IPS-18c (cell line): ENCODE results near the gene MRPL27.

ENCODE experiments used
- H3K4me3 ChIP-seq: 2 replicates; pipeline ENCODE4 v1.7.0; 2013; ENCODE audit warnings: low read depth, mild to moderate bottlenecking, low read length, moderate library complexity; ENCODE audit not compliant: insufficient read depth
- H3K9me3 ChIP-seq: one replicate; pipeline ENCODE4 v1.6.1; 2013; ENCODE audit warnings: mild to moderate bottlenecking, low read length, moderate library complexity; ENCODE audit not compliant: control insufficient read depth, insufficient read depth

MRPL27 gene

GRCh38 chr17:50365165-50365564 lies 7.8 kb downstream of the MRPL27 start:
- no peak overlapping the region for H3K4me3 ChIP-seq
- no peaks in the 10 kb centered on the region for H3K9me3 ChIP-seq

GRCh38 chr17:50364715-50365114 lies 8.3 kb downstream of the MRPL27 start:
- Histone ChIP-seq H3K9me3 (no peaks in the 10 kb centered on the region), H3K4me3 (no peak overlapping the region)

GRCh38 chr17:50364061-50364458 lies 8.9 kb downstream of the MRPL27 start:
- H3K9me3 ChIP-seq: no peaks in the 10 kb centered on the region
- no peak overlapping the region; the same call in 1 of the 2 replicates for H3K4me3 ChIP-seq

DNA sequence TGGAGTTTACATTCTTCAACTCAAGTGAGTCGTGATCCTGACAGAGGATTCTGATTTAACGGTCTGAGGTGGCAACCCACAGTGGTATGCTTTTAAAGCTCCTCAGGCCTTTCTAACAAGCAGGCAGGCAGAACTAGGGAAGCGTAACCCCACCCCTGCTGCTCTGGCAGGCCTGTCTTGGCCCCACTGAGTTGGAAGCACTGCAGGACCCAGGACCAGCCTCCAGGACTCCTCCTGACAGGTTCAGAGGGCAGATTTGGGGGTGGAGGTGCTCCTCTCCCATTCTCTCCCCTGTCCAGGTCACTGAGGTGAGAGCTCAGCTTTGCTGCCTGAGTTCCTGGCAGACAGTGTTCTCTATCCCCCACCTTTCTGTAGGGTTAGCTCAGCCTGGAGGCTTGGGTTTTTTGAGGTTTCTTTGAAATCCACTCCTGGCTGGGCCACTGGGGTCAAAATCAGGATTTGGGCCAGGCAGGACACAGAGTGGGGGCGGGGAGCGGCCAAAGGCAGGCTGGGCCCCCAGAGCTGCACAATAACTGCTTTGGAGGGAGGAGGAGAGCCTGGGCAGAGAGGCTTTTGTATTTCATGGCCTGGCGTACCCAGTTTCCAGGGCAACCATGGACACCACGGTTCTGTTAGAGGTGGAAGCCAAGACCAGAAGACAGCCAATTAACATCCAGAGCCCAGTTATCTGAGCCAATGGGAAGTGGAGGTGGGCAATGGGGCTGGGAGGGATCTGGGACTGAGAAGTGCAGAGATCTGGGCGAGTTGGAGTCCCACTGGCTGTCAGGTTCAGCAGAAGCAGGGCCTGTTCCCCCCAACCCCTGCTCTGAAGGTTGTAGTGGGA lies 9.5 kb downstream of the MRPL27 start:
- Histone ChIP-seq H3K9me3 (peaks cover 2% of the 10 kb centered on the region), H3K4me3 (no peak overlapping the region; the same call in 1 of the 2 replicates)

GRCh38 chr17:50362661-50363060 lies 10.3 kb downstream of the MRPL27 start:
- H3K4me3 ChIP-seq: no peak overlapping the region

DNA sequence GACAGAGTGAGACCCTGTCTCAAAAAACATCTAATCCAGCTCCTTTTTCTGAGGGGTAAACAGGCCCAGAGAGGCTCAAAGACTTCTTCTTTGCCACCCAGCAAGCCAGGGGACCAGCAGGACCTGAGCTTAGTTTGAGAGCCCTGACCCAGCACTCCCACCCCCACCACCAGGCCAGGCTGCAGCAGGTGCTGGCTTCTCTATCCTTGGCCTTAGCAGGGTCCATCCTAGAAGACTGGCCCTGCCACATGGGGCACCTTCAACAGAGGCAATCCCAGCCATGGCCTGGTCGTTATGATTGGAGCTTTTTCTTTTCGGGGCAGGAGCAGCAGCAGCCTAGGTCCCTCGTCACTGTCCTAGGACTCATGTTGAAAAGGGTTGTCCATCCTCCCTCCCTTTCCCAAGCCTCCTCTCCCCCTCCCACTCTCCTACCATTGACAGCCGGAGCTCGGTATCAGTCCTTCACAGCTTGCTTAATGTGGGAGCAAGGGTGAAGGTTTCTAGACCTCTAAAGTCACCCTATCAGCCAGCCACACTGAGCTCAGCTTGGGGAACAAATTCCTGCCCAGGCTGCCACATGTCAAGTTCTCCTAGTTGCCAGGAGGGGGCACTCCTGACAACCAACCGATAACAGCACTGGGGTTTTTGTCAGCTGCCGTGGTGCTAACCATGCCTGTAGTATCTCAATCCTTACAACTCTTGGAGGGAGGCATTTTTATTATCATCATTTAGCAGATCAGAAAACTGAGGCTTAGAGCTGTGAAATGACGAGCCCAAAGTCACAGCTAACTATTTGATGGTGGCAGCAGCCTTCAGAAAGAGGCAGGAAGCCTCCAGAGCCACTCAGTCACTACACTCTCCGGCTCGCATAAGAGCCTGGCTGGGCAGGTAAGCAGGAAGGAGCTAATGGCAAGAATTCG lies 11.2 kb downstream of the MRPL27 start:
- peaks cover 2% of the 10 kb centered on the region for H3K9me3 ChIP-seq
- H3K4me3 ChIP-seq: no peak overlapping the region

More at GRCh38 chr17:50362661-50363060, 10.3 kb downstream of the MRPL27 start:
- H3K9me3 ChIP-seq: peaks cover 2% of the 10 kb centered on the region

DNA sequence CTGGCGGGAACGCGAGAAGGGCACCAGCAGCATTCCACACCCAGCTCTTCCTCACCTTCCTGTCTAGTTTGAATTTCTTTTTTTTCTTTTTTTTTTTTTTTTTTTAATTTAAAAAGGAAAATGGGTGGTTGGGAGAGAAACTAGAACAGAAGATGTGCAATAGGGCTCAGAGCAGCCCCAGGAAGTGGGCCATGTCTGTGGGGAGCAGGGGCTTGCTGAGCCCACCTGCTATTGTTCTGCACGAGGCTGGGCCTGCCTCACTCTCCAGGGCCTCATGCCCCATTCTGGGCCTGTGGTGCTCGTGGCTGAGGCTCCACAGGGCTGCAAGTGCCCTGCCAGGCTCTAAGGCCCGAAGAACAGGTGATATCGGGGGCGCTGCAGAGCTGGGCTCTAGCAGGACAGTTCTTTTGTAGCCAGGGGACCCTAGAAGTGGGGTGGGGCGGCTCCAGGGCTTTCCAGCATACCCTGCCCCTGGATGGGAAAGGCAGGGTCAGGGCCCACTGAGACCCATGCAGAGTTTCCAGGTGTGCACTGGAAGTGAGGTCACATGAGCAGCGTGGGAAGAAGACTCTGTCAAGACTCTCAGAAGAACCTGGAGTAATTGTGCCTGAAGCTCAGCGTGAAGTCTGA lies 12.4 kb downstream of the MRPL27 start:
- H3K9me3 ChIP-seq: peaks cover 2% of the 10 kb centered on the region
- no peak overlapping the region for H3K4me3 ChIP-seq

DNA sequence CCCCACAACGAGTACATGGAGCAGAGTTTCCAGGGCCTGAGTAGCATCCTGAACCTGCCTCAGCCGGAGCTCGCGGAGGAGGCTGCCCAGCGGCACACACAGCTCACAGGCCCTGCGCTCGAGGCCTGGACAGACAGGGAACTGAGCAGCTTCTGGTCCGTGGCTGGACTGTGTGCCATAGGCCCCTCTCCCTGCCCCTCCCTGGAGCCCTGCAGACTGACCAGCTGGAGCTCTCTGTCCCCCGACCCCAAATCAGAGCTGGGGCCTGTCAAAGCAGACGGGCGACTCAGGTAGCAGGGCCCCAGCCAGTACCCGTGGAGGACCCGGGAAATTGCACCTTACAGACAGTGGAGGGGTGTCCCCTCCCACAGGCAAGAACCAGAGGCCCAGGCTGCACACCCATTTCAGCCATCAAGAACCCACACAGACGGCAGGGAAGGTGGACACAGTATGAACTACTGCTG lies 13.0 kb downstream of the MRPL27 start:
- no peak overlapping the region for H3K4me3 ChIP-seq
- peaks cover 2% of the 10 kb centered on the region for H3K9me3 ChIP-seq

DNA sequence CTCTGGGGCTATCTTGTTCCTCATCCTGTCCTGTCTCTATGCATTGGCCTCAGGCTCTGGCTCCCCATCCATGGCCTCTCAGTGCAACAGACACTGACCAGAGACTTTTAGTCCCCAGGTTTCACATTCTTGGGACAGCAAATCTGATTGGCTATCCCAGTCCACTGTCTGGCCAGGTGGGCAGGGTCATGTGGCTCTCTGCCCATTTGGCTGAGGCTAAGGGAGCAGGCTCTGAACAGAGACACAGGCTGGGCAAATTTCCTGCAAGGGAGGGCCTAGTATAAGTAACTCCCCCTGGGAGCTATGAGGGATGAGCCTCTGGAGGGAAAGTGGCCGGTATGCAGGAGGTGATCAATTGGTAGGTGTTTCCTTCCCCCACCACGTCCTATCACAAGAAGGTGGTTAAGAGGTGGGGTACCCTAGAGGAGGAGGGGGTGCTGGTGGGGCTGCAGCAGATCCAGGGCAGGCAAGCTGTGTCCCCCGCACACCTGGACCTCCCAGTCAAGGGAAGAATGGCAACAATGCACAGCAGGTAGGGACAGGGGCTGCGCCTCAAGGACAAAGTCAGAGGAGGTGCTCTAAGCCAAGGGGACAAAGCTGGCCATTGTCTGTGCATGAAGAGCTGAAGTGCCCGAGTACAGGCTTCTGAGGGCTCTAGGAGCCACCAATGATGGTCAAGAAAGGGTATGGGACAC lies 13.8 kb downstream of the MRPL27 start:
- Histone ChIP-seq H3K9me3 (peaks cover 2% of the 10 kb centered on the region), H3K4me3 (no peak overlapping the region)

GRCh38 chr17:50358177-50358576 lies 14.8 kb downstream of the MRPL27 start:
- Histone ChIP-seq H3K4me3 (no peak overlapping the region), H3K9me3 (peaks cover 2% of the 10 kb centered on the region)

DNA sequence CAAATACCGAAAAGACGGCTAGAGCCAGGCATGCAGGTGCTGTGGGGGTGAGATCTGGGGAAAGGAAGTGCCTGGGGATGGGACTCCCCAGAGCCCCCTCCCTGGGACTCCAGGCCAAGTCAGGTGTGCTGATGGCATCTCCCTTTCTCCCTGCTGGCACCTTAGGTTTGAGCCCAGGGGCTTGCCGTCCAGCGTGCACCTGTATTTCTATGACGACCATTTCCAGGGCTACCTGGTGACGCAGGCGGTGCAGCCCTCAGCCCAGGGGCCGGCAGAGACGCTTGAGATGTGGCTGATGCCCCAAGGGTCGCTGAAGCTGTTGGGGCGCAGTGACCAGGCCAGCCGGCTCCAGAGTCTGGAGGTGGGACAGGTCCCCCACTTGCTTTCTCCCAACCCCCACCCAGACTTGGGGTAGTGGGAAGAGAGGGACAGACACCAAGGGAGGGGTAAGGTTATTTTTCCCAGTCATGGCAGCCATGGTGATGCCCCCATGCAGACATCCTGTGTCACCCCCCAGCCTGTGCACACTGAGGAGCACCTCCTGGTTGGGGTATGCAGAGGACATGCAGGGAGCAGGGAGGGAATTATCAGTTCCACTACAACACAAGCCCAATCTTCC lies 16.0 kb downstream of the MRPL27 start:
- no peak overlapping the region for H3K4me3 ChIP-seq
- peaks cover 2% of the 10 kb centered on the region for H3K9me3 ChIP-seq

- Histone ChIP-seq H3K4me3 (no peak overlapping the region), H3K9me3 (peaks cover 2% of the 10 kb centered on the region)
Measured at GRCh38 chr17:50356418-50356817, 16.6 kb downstream of the MRPL27 start.

- Histone ChIP-seq H3K4me3 (no peak overlapping the region), H3K9me3 (peaks cover 2% of the 10 kb centered on the region)
Measured at GRCh38 chr17:50355701-50356341, 17.2 kb downstream of the MRPL27 start.

- Histone ChIP-seq H3K9me3 (peaks cover 2% of the 10 kb centered on the region), H3K4me3 (no peak overlapping the region)
Measured at GRCh38 chr17:50355336-50355700, 17.7 kb downstream of the MRPL27 start.

DNA sequence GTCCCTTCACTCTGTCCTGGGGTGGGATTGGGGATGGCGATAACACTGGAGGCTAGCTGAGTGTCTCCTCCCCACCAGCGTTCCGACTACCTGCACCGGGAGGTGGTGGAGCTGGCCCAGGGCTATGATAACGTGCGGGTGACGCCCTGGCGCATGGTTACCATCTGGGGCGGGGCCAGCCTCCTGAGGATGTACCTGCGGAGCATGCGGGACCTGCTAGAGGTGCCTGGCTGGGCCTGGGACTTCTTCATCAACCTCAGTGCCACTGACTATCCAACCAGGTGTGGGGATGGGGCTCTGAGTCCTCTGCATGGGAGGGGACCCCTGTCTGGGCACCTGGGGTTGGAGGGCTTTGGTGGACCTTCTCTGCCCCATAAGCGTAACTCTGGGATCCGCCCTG lies 18.2 kb downstream of the MRPL27 start:
- Histone ChIP-seq H3K4me3 (no peak overlapping the region), H3K9me3 (peaks cover 2% of the 10 kb centered on the region)

GRCh38 chr17:50354198-50354597 lies 18.8 kb downstream of the MRPL27 start:
- no peak overlapping the region for H3K4me3 ChIP-seq

More at GRCh38 chr17:50354198-50354597, 18.8 kb downstream of the MRPL27 start:
- H3K9me3 ChIP-seq: peaks cover 2% of the 10 kb centered on the region
